ENCODE results near the gene ZCCHC17. TPM values are rescaled to one million over a fixed set of nuclear protein-coding genes. Genes with fewer than 3 reads are reported as not detected.

ZCCHC17 gene
- 24.2 and 26.3 TPM in 2 replicates for total RNA-seq

GRCh38 chr1:31296486-31297276 lies at the start of gene ZCCHC17, which contains the start of gene SNRNP40:
Gene ZCCHC17 (plus strand): TSS chr1:31297032. CDS start chr1:31310099, 13,067 bp downstream.
Gene SNRNP40 (minus strand): TSS chr1:31296788. CDS start chr1:31296751, 37 bp downstream.

GRCh38 chr1:31373056-31373896 lies 76.4 kb downstream of the ZCCHC17 start, which contains the start of gene FABP3:
Gene FABP3 (minus strand): TSS chr1:31373076. CDS start chr1:31373014, 62 bp downstream.

GRCh38 chr1:31412732-31413404 lies 116.0 kb downstream of the ZCCHC17 start, which contains the start of gene SERINC2:
Gene SERINC2 (plus strand): TSS chr1:31413213. CDS start chr1:31413266, 53 bp downstream.

Other genes with a start within 250 kb of the ZCCHC17 start
- gene PUM1, start 231.3 kb upstream of the ZCCHC17 start, total RNA-seq: 86.1 and 110 TPM in 2 replicates
- 0.11 and 0.79 TPM in 2 replicates for gene NKAIN1, start 57.1 kb upstream of the ZCCHC17 start, total RNA-seq
- gene SNRNP40, start 244 bp upstream of the ZCCHC17 start, total RNA-seq: 64.8 and 70.7 TPM in 2 replicates
- gene FABP3, start 76.0 kb downstream of the ZCCHC17 start, total RNA-seq: 1.5 and 1.6 TPM in 2 replicates
- 12.2 and 54.7 TPM in 2 replicates for gene SERINC2, start 116.2 kb downstream of the ZCCHC17 start, total RNA-seq

Data from placental epithelial cell (primary cell).